Keratinocyte (primary cell): ENCODE results near the gene HCN3. TPM values are rescaled to one million over a fixed set of nuclear protein-coding genes. Genes with fewer than 3 reads are reported as not detected.

Source experiments
- DNase-seq: peaks from one replicate; pipeline ENCODE4 v3.0.0-alpha.2; 2011; ENCODE audit warnings: low read depth, missing footprints, low spot score
- FAIRE-seq: peaks from 2 replicates; lab custom pipeline; 2011; peaks lifted over from hg19 to GRCh38; lab: Jason Lieb, UNC
- H2AFZ ChIP-seq: 2 replicates; pipeline ENCODE4 v1.6.0; 2012; ENCODE audit warnings: low read length, control low read depth, inconsistent platforms; ENCODE audit not compliant: control insufficient read depth
- H3K27ac ChIP-seq: 2 replicates; pipeline ENCODE4 v1.5.1; 2011; ENCODE audit warnings: low read length; ENCODE audit not compliant: control insufficient read depth, insufficient read depth
- H3K27me3 ChIP-seq: 3 replicates; pipeline ENCODE4 v1.6.0; 2011; ENCODE audit warnings: low read length; ENCODE audit not compliant: control insufficient read depth, insufficient read depth; ENCODE audit errors: extremely low read depth
- H3K36me3 ChIP-seq, 2 experiments: 2 replicates in 1 of 2; 3 replicates in 1 of 2; pipeline ENCODE4 v1.5.1; 2011; ENCODE audit warnings: low read length in 2 of 2, mild to moderate bottlenecking in 1 of 2; ENCODE audit not compliant: control insufficient read depth in 2 of 2, insufficient read depth in 2 of 2; ENCODE audit errors: extremely low read depth in 1 of 2
- H3K4me1 ChIP-seq: 3 replicates; pipeline ENCODE4 v1.5.1; 2011; ENCODE audit warnings: low read length; ENCODE audit not compliant: control insufficient read depth, insufficient read depth; ENCODE audit errors: extremely low read depth
- H3K4me2 ChIP-seq: 3 replicates; pipeline ENCODE4 v1.6.0; 2011; ENCODE audit warnings: low read depth, low read length; ENCODE audit not compliant: control insufficient read depth, insufficient read depth; ENCODE audit errors: extremely low read depth
- H3K4me3 ChIP-seq, 3 experiments: fragments of 200-600 bp in 1 of 3; sonication (generic) in 1 of 3; 2 replicates in 2 of 3; 3 replicates in 1 of 3; pipeline ENCODE4 v1.5.1; 2011 to 2016; ENCODE audit warnings: low read length in 3 of 3, mild to moderate bottlenecking in 3 of 3, control low read depth in 2 of 3, inconsistent platforms in 1 of 3, low read depth in 1 of 3, mixed read lengths in 1 of 3, mixed run types in 1 of 3, moderate library complexity in 1 of 3; ENCODE audit not compliant: control insufficient read depth in 2 of 3, insufficient read depth in 2 of 3; ENCODE audit errors: extremely low read depth in 1 of 3
- H3K79me2 ChIP-seq: 2 replicates; pipeline ENCODE4 v1.6.0; 2012; ENCODE audit warnings: low read length; ENCODE audit not compliant: control insufficient read depth, insufficient read depth
- H3K9ac ChIP-seq: 3 replicates; pipeline ENCODE4 v1.6.0; 2011; ENCODE audit warnings: low read length; ENCODE audit not compliant: control insufficient read depth, insufficient read depth; ENCODE audit errors: extremely low read depth
- H3K9me1 ChIP-seq: 3 replicates; pipeline ENCODE4 v1.6.0; 2011; ENCODE audit warnings: low read length; ENCODE audit not compliant: control insufficient read depth, insufficient read depth; ENCODE audit errors: extremely low read depth
- H3K9me3 ChIP-seq: 2 replicates; pipeline ENCODE4 v1.5.1; 2012; ENCODE audit warnings: low read depth, low read length; ENCODE audit not compliant: control insufficient read depth
- H4K20me1 ChIP-seq: 3 replicates; pipeline ENCODE4 v1.6.0; 2011; ENCODE audit warnings: low read length; ENCODE audit not compliant: control insufficient read depth, insufficient read depth; ENCODE audit errors: extremely low read depth
- EZH2 ChIP-seq: IDR thresholded peaks from one replicate; pipeline ENCODE4 v1.6.1; 2012; ENCODE audit warnings: inconsistent platforms, mild to moderate bottlenecking, low read length, moderate library complexity
- dilution Hi-C: fragments of 300-500 bp; cut with MboI; formaldehyde crosslinking; loops from one replicate; pipeline ENCODE4 v1.7.0; 2020; ENCODE audit warnings: low sequenced_read_pairs; ENCODE audit not compliant: extremely low pct_ligation_motif_present
- polyA plus RNA-seq, 5 experiments: library from polyadenylated mRNA; depleted of rRNA in 3 of 5; stranded (reverse) in 3 of 5; stranded (forward) in 1 of 5; unstranded in 1 of 5; fragments of >200 nt; gene quantifications; 1 replicate in 1 of 5; 2 replicates in 3 of 5; 3 replicates in 1 of 5; pipeline versions ENCODE4 v1.2.1 to v1.2.3, GENCODE V29; 2011 to 2012; ENCODE audit warnings: missing spikeins in 2 of 5, low read depth in 1 of 5, low replicate concordance in 1 of 5
- TF ChIP-seq, protein P1 (sequence below), 3 experiments: IDR thresholded peaks in 1 of 3; conservative IDR thresholded peaks in 1 of 3; optimal IDR thresholded peaks in 1 of 3; 2 replicates in 2 of 3; 3 replicates in 1 of 3; pipeline versions ENCODE3 to v1.5.1; 2011; ENCODE audit warnings: low read length in 3 of 3, mild to moderate bottlenecking in 3 of 3, moderate library complexity in 2 of 3, control low read depth in 1 of 3, inconsistent platforms in 1 of 3; ENCODE audit not compliant: insufficient read depth in 2 of 3; ENCODE audit errors: extremely low read depth in 1 of 3

HCN3 gene
- polyA plus RNA-seq, 1 donor (not counting 4 experiments of a cell fraction or from before 2014, with no cell fraction given): 3.0 TPM

DNA sequence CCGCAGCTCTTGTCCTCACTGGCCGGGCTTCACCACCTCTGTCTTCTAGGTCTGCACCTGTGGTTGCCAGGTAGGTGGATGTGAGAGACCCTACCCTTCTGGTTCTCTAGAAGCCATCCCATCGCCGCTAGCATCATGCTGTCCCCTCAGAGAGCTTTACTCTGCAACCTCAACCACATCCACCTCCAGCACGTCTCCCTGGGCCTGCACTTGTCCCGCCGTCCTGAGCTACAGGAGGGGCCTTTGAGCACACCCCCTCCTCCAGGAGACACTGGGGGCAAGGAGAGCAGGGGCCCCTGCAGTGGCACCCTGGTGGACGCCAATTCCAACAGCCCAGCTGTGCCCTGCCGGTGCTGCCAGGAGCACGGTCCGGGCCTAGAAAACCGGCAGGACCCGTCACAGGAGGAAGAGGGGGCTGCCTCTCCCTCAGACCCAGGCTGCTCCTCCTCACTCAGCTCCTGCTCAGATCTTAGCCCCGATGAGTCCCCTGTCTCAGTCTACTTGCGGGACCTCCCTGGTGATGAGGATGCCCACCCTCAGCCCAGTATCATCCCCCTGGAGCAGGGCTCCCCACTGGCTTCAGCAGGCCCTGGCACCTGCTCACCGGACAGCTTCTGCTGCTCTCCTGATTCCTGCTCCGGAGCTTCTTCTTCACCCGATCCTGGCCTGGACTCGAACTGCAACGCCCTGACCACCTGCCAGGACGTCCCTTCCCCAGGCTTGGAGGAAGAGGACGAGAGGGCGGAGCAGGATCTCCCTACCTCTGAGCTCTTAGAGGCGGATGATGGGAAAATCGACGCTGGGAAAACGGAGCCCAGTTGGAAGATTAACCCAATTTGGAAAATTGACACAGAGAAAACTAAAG, 44.6 kb downstream of the HCN3 start:
- Histone ChIP-seq H4K20me1 (peaks cover 23% of the 10 kb centered on the region), H2AFZ (no peak overlapping the region), H3K79me2 (peaks cover 16% of the 10 kb centered on the region), H3K9me1 (no peaks in the 10 kb centered on the region), H3K9ac (no peak overlapping the region), H3K4me2 (peak overlapping the region; percentile 96), H3K27ac (no peak overlapping the region), H3K4me3 (peak overlapping the region in 2 of 3 experiments; percentile 57 to 78), H3K4me1 (peaks cover 17% of the 10 kb centered on the region), H3K9me3 (no peaks in the 10 kb centered on the region), H3K27me3 (no peaks in the 10 kb centered on the region), H3K36me3 (peaks cover 27 to 41% of the 10 kb centered on the region in 2 experiments)
- FAIRE-seq (no peak), DNase-seq (no peak)
- dilution Hi-C loops: no loop called here
- TF ChIP-seq EZH2: no peak
- TF ChIP-seq, protein P1, sequence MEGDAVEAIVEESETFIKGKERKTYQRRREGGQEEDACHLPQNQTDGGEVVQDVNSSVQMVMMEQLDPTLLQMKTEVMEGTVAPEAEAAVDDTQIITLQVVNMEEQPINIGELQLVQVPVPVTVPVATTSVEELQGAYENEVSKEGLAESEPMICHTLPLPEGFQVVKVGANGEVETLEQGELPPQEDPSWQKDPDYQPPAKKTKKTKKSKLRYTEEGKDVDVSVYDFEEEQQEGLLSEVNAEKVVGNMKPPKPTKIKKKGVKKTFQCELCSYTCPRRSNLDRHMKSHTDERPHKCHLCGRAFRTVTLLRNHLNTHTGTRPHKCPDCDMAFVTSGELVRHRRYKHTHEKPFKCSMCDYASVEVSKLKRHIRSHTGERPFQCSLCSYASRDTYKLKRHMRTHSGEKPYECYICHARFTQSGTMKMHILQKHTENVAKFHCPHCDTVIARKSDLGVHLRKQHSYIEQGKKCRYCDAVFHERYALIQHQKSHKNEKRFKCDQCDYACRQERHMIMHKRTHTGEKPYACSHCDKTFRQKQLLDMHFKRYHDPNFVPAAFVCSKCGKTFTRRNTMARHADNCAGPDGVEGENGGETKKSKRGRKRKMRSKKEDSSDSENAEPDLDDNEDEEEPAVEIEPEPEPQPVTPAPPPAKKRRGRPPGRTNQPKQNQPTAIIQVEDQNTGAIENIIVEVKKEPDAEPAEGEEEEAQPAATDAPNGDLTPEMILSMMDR (optimal IDR thresholded peaks at IDR 0.05 in 1 of 3, IDR thresholded peaks at IDR 0.05 in 1 of 3, conservative IDR thresholded peaks at IDR 0.05 in 1 of 3; ENCODE audit: extremely low read depth in 1 of 3, insufficient read depth in 2 of 3, low read length in 3 of 3): no peak

DNA sequence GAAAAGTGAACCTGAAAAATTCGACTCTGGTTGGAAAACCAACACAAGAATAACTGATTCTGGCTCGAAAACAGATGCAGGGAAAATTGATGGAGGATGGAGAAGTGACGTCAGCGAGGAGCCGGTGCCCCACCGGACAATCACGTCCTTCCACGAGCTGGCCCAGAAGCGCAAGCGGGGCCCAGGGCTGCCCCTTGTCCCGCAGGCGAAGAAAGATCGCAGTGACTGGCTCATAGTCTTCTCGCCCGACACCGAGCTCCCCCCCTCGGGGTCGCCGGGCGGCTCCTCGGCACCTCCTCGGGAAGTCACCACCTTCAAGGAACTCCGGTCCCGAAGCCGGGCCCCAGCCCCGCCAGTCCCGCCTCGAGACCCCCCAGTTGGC, 45.3 kb downstream of the HCN3 start:
- no peak overlapping the region for H3K27ac ChIP-seq
- no peak overlapping the region for H2AFZ ChIP-seq
- H3K4me1 ChIP-seq: peaks cover 17% of the 10 kb centered on the region

More for the DNA sequence above, 45.3 kb downstream of the HCN3 start:
- H3K9me1 ChIP-seq: no peaks in the 10 kb centered on the region
- no peaks in the 10 kb centered on the region for H3K9me3 ChIP-seq
- peaks cover 29 to 43% of the 10 kb centered on the region in 2 experiments for H3K36me3 ChIP-seq
- peaks cover 16% of the 10 kb centered on the region for H3K79me2 ChIP-seq
- H3K27me3 ChIP-seq: no peaks in the 10 kb centered on the region
- FAIRE-seq: no peak
- DNase-seq: no peak
- dilution Hi-C loops: no loop called here
- TF ChIP-seq, protein P1 (optimal IDR thresholded peaks at IDR 0.05 in 1 of 3, IDR thresholded peaks at IDR 0.05 in 1 of 3, conservative IDR thresholded peaks at IDR 0.05 in 1 of 3; ENCODE audit: extremely low read depth in 1 of 3, insufficient read depth in 2 of 3, low read length in 3 of 3): no peak
- TF ChIP-seq EZH2: no peak
- H4K20me1 ChIP-seq: peaks cover 23% of the 10 kb centered on the region
- peak overlapping the region; percentile 57 to 82 (median 78) for H3K4me3 ChIP-seq
- peak overlapping the region; percentile 96 for H3K4me2 ChIP-seq
- no peak overlapping the region for H3K9ac ChIP-seq
